ENCODE measurements around the gene RPL13.

The RPL13 gene

GRCh38 chr16:89600956-89601355 lies 40.5 kb downstream of the RPL13 start:
- no peak for DNase-seq

- no peak for DNase-seq
Measured at GRCh38 chr16:89601906-89602272, 41.4 kb downstream of the RPL13 start.

GRCh38 chr16:89602273-89602951 lies 41.9 kb downstream of the RPL13 start:
- DNase-seq: no peak

GRCh38 chr16:89602952-89603590 lies 42.6 kb downstream of the RPL13 start:
- no peak for DNase-seq

- no peak for DNase-seq
Measured at GRCh38 chr16:89604764-89605163, 44.3 kb downstream of the RPL13 start.

GRCh38 chr16:89605186-89605970 lies 44.9 kb downstream of the RPL13 start:
- DNase-seq: no peak

GRCh38 chr16:89606006-89606405 lies 45.5 kb downstream of the RPL13 start:
- DNase-seq: no peak

GRCh38 chr16:89607453-89607852 lies 47.0 kb downstream of the RPL13 start:
- no peak for DNase-seq

- no peak for DNase-seq
Measured at GRCh38 chr16:89607937-89608740, 47.7 kb downstream of the RPL13 start.

- DNase-seq: no peak
Measured at GRCh38 chr16:89610108-89610453, 49.6 kb downstream of the RPL13 start.

GRCh38 chr16:89612415-89613166 lies 52.1 kb downstream of the RPL13 start:
- DNase-seq: no peak

- no peak for DNase-seq
Measured at GRCh38 chr16:89613231-89613953, 52.9 kb downstream of the RPL13 start, which contains the start of gene DPEP1. DPEP1 (plus strand) TSS chr16:89613642; CDS start chr16:89630411, 16,769 bp downstream.

- DNase-seq: no peak
Measured at GRCh38 chr16:89613954-89614459, 53.5 kb downstream of the RPL13 start.
